ENCODE results near the gene HYAL3.

DNA sequence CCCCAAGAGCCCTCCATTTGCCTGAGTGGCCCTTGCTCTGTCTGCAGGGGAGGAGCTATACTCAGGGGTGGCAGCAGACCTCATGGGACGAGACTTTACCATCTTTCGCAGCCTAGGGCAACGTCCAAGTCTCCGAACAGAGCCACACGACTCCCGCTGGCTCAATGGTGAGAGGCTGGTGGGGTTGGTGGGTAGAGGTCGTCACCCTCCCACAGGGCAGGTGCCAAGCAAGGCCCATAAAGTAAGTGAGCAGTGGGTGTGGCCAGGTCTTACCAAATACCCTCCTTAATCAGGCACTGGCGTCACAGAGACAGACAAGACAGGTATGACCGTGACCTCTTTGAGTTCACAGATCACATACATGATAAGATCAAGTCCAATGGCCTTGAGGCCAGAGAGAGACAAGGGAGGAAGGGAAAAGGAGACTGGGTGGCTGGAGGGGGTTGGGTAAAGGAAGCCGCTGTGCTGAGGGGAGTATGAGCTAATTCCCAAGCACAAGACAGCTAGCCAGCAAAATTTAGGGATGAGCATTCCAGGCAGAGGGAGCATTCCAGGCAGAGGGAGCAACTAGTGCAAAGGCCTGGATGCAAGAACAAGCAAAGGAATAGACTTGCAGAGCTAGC lies 27.8 kb downstream of the HYAL3 start:
- TF ChIP-seq, protein P1, sequence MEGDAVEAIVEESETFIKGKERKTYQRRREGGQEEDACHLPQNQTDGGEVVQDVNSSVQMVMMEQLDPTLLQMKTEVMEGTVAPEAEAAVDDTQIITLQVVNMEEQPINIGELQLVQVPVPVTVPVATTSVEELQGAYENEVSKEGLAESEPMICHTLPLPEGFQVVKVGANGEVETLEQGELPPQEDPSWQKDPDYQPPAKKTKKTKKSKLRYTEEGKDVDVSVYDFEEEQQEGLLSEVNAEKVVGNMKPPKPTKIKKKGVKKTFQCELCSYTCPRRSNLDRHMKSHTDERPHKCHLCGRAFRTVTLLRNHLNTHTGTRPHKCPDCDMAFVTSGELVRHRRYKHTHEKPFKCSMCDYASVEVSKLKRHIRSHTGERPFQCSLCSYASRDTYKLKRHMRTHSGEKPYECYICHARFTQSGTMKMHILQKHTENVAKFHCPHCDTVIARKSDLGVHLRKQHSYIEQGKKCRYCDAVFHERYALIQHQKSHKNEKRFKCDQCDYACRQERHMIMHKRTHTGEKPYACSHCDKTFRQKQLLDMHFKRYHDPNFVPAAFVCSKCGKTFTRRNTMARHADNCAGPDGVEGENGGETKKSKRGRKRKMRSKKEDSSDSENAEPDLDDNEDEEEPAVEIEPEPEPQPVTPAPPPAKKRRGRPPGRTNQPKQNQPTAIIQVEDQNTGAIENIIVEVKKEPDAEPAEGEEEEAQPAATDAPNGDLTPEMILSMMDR (conservative IDR thresholded peaks at IDR 0.05): no peak
- TF ChIP-seq EZH2 (IDR thresholded peaks at IDR 0.05; ENCODE audit: low read depth): no peak

All from PC-9 (cell line).